ENCODE measurements around the gene FBXO30. TPM values are rescaled to one million over a fixed set of nuclear protein-coding genes. Genes with fewer than 3 reads are reported as not detected.

The FBXO30 gene, protein sequence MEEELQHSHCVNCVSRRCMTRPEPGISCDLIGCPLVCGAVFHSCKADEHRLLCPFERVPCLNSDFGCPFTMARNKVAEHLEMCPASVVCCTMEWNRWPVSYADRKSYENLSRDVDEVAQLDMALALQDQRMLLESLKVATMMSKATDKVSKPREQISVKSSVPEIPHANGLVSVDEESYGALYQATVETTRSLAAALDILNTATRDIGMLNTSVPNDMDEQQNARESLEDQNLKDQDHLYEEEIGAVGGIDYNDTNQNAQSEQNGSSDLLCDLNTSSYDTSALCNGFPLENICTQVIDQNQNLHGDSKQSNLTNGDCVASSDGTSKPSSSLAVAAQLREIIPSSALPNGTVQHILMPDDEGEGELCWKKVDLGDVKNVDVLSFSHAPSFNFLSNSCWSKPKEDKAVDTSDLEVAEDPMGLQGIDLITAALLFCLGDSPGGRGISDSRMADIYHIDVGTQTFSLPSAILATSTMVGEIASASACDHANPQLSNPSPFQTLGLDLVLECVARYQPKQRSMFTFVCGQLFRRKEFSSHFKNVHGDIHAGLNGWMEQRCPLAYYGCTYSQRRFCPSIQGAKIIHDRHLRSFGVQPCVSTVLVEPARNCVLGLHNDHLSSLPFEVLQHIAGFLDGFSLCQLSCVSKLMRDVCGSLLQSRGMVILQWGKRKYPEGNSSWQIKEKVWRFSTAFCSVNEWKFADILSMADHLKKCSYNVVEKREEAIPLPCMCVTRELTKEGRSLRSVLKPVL
- total RNA-seq, result 15.4 and 18.6 TPM in 2 replicates

DNA sequence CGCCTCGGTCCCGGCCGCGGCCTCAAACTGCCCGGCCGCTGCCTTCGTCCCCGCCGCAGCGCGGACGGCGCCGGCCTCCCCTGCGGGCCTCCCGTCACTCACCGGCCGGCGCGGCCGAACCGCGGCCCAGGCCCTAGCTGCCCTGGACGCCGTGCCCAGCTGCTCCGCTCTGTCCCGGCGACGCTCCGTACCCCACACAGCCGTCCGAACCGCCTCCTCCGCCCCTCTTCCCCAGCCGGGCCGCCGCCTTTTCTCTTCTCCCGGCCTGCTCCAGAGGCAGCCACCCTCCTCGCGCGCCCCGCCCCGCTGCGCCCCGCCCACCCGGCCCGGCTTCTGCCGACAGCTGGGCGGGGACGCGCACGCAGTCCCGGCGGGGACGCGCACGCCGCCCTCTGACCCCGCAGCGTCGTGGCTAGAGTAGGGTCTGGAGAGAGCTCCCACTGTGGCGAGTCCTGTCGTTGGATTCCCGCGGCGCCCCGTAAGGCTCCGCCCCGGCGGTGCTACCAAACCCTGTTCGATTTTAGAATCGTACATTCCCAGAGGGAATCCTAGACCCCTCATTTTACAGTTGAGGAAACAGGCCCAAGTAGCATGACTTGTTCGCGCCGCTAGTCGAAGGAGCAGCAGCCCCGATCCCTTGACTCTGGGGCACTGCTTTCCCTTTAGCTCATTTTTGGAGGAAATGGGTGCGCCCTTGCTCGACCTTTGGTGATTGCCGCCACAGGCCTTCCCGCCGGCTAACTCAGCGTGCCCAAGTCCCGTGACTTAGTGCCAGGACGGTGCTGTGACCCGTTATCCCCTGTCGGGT is at the start of gene FBXO30:
FBXO30 (minus strand) TSS at position 295 of the 808 bp plus-strand sequence. CDS start 8,390 bp downstream, outside the sequence.

Other genes starting within 250 kb of the FBXO30 start
- gene EPM2A, start 79.3 kb downstream of the FBXO30 start, total RNA-seq, result 6.5 and 6.6 TPM in 2 replicates
- gene SHPRH, start 149.6 kb upstream of the FBXO30 start, total RNA-seq, result 16.6 and 17.1 TPM in 2 replicates
- gene GRM1, start 214.3 kb upstream of the FBXO30 start, total RNA-seq, result not detected in 2 replicates